22Rv1 (cell line): ENCODE data around the gene SYTL2.

ENCODE experiments used
- CTCF ChIP-seq: fragments of 450-650 bp; IDR thresholded peaks from 2 replicates; pipeline ENCODE4 v1.5.1; 2017; ENCODE audit warnings: mild to moderate bottlenecking
- ZFX ChIP-seq: fragments of 450-650 bp; IDR thresholded peaks from 2 replicates; pipeline ENCODE4 v1.6.1; 2017; ENCODE audit warnings: antibody characterized with exemption, borderline replicate concordance

- TF ChIP-seq CTCF (no peak), ZFX (no peak)
These were observed 100.8 kb downstream of the SYTL2 start for GRCh38 chr11:85709941-85710702.
